B cell (primary cell): ENCODE measurements around the gene NKX2-3.

Experiments
- CTCF ChIP-seq: fragments of 200-600 bp; IDR thresholded peaks from one replicate; pipeline ENCODE4 v1.8.0; 2022; ENCODE audit warnings: antibody characterized with exemption, mild to moderate bottlenecking
- EZH2 ChIP-seq: IDR thresholded peaks from 2 replicates; pipeline ENCODE4 v1.6.1; 2012; ENCODE audit warnings: borderline replicate concordance, low read depth, mild to moderate bottlenecking, moderate library complexity, low read length; ENCODE audit not compliant: insufficient read depth, poor library complexity, severe bottlenecking

DNA sequence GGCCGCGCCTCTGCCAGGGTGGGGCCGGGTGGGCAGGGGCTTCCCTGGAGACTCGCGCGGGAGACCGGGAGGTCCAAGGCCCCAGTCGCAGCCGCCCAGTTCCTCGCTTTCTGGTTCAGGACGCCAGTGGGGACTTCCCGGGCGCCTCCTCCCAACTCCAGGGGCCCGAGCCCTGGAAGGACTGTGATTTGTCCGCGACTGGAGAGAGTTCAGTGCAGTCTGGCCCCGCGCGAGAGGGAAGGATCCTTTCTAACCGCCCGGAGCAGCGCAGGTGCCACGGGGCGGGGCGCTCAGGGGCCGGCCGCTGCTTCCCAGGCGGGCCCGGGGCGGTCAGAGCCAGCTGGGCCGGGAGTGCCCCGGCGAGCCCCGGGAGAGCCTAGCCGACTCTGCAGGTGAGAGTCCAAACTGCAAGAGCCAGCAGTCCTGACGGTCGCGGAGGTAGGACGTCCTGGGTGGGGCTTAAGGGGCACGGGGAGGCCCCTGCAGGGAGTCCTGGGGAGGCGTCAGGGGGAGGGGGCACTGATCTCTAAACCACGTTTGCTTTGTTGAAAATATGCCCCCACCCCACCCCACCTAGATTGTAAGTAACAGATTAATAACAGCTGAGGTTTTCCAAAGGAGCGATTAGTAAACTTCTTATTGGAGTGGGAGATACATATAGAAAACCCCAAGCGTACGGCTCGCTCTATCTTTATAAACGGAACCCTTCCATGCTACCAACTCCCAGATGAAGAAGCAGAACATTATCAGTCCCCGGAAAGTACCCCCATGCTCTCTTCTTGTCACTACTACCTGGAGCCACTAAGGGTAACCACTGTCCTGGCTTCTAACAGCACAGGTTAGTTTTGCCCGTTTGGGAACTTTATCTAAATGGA is 8.2 kb downstream of the NKX2-3 start:
- no peak for TF ChIP-seq CTCF
- no peak for TF ChIP-seq EZH2
